Neural progenitor cell (in vitro differentiated cells): Measurements from ENCODE around the gene GPS1.

ENCODE experiments used
- CTCF ChIP-seq: fragments of 200-600 bp; sonication (generic); IDR thresholded peaks from 2 replicates; pipeline ENCODE4 v1.5.1; 2017; ENCODE audit warnings: antibody characterized with exemption, mild to moderate bottlenecking
- EZH2 ChIP-seq: fragments of 200-600 bp; sonication (generic); IDR thresholded peaks from 2 replicates; pipeline ENCODE4 v1.6.1; 2017; ENCODE audit warnings: antibody characterized with exemption, mild to moderate bottlenecking, moderate library complexity

DNA sequence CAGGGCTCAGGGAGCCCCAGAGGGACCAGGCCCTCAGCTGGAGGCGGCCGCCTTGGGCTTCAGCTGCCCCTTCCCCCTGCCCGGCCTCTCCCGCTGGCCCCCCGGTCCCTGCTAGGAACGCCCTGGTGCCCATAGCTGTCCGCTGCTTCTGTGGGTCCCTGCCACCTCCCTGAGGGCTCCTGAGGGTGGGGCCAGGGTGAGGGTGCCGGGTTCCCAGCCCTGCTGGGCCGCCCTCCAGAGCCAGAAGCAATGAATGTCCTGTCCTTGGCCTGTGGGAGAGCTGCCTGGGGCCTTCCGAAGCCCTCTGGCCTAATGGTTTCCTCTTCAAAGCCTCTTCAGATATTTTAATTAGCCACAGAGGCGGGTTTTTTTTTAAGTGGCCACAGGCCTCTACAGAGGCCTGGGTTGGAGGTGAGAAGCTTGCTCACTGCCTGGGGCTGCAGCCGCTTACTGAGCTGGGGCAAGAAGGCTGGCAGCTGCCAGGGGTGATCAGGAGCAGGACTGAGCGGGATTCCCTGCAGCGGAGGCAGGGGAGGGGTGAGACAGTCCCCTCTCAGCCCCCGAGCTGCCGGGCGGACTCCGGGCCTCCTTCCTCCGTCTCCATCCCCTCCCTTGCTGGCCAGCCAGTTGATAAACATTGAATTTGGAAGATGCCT, 38.9 kb upstream of the GPS1 start:
- TF ChIP-seq EZH2 (no peak), CTCF (no peak)
